ENCODE results near the gene TPGS2.

- TF ChIP-seq, protein P1, sequence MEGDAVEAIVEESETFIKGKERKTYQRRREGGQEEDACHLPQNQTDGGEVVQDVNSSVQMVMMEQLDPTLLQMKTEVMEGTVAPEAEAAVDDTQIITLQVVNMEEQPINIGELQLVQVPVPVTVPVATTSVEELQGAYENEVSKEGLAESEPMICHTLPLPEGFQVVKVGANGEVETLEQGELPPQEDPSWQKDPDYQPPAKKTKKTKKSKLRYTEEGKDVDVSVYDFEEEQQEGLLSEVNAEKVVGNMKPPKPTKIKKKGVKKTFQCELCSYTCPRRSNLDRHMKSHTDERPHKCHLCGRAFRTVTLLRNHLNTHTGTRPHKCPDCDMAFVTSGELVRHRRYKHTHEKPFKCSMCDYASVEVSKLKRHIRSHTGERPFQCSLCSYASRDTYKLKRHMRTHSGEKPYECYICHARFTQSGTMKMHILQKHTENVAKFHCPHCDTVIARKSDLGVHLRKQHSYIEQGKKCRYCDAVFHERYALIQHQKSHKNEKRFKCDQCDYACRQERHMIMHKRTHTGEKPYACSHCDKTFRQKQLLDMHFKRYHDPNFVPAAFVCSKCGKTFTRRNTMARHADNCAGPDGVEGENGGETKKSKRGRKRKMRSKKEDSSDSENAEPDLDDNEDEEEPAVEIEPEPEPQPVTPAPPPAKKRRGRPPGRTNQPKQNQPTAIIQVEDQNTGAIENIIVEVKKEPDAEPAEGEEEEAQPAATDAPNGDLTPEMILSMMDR (IDR thresholded peaks at IDR 0.05; ENCODE audit: insufficient read depth, low read length, poor library complexity, severe bottlenecking), result no peak
- no peak for TF ChIP-seq EZH2phosphoT487 (conservative IDR thresholded peaks at IDR 0.05; ENCODE audit: low read length)
Measured at GRCh38 chr18:36851202-36851590, 22.4 kb upstream of the TPGS2 start.

Data from SU-DHL-6 (cell line).